Thymus (tissue), 11 donors: Measurements from ENCODE around the gene MARS1. TPM values are rescaled to one million over a fixed set of nuclear protein-coding genes. Genes with fewer than 3 reads are reported as not detected.
A peak's percentile ranks its signal among the peaks of the same experiment; 100 is the strongest.

ENCODE experiments used
- DNase-seq, 9 donors: peaks; one replicate each; pipeline ENCODE4 v3.0.0-alpha.2; 2013; ENCODE audit warnings: low spot score in 9 of 9, low read depth in 6 of 9, missing footprints in 1 of 9
- H3K27ac ChIP-seq, 2 donors: one replicate each; pipeline ENCODE4 v1.5.1; 2013; ENCODE audit warnings: control low read depth in 1 of 2, low read depth in 1 of 2, low read length in 1 of 2, mild to moderate bottlenecking in 1 of 2, moderate library complexity in 1 of 2
- H3K27me3 ChIP-seq, 2 donors: one replicate each; pipeline ENCODE4 v1.5.1; 2013; ENCODE audit warnings: low read length in 1 of 2; ENCODE audit not compliant: control insufficient read depth in 2 of 2, insufficient read depth in 1 of 2
- H3K36me3 ChIP-seq, 2 donors: one replicate each; pipeline ENCODE4 v1.5.1; 2013; ENCODE audit warnings: low read length in 1 of 2, mild to moderate bottlenecking in 1 of 2, moderate library complexity in 1 of 2; ENCODE audit not compliant: control insufficient read depth in 2 of 2, insufficient read depth in 2 of 2
- H3K4me1 ChIP-seq, 2 donors: one replicate each; pipeline ENCODE4 v1.5.1; 2013; ENCODE audit warnings: low read length in 2 of 2; ENCODE audit not compliant: control insufficient read depth in 2 of 2, insufficient read depth in 2 of 2
- H3K4me3 ChIP-seq, 2 donors: one replicate each; pipeline ENCODE4 v1.5.1; 2013; ENCODE audit warnings: low read length in 2 of 2, control low read depth in 1 of 2, mild to moderate bottlenecking in 1 of 2
- H3K9me3 ChIP-seq, 2 donors: one replicate each; pipeline ENCODE4 v1.5.1; 2013; ENCODE audit warnings: low read length in 1 of 2, mild to moderate bottlenecking in 1 of 2; ENCODE audit not compliant: control insufficient read depth in 2 of 2, insufficient read depth in 1 of 2
- WGBS: extraction: QIAGEN DNeasy Blood & Tissue Kit; methylation state at CpG from one replicate; pipeline ENCODE4 v1.1.7; 2013; 5-methylcytosine and 5-hydroxymethylcytosine counted together
- polyA plus RNA-seq: library from polyadenylated mRNA; stranded (reverse); fragments of 200-250 nt; gene quantifications from one replicate; pipeline ENCODE4 v1.2.3, GENCODE V29; 2013
- total RNA-seq: library from RNA; stranded (reverse); fragments of 120-200 nt; gene quantifications from one replicate; pipeline ENCODE4 v1.2.4, GENCODE V29; 2013
- donor health status: healthy.

The MARS1 gene
- total and polyA plus RNA-seq, 2 donors, result 93.8 to 117 TPM

DNA sequence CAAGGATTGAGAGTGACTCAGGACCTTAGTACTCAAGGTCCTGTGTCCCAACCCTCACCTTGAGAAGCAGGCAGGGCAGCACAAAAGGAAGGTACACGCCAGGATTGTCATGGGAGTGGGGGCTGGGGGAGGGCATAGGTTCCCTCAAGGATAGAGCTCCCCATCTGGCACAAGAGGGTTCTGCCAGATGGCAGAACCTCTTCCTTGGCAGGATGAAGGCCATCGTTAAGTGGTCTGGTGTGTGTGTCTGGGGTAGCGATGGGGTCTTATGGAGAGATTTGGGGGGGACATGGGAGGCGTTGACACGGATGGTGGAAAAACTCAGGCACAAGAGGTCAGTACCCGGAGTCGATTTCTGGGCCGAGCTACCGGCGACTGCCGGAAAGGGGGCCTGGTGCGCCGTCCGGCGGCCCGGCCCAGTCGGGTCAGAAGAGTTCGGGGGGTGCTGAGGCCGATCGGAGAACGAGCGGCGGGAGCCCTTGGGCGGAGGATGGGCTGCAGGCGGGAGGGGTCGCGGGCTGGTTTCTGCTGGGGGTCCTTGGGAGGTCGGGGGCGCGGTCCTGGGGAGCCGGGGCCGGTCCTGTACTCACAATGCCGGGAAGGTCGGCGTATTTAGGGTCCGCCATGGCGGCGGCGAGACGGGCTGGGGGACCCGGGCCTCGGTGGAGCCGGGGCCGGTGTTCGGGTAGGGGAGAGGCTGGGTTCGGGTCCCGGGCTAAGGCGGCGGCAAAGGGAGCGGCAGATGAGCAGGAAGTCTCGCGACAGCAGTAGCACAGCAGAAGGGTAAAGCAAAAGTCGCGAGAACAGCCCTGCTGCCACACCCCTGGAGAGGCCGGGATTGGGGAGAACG lies 58.8 kb downstream of the MARS1 start, which contains the start of gene DCTN2:
TSS of gene DCTN2 (minus strand) at position 755 of the 850 bp plus-strand sequence. CDS start at position 626, 129 bp downstream.
- peak; percentile 88 to 97 (median 91) for DNase-seq
- peak within 1 kb of the TSS; percentile 95 to 97 for H3K4me3 ChIP-seq
- WGBS, result 1% methylated on average over 56 of the region's 56 CpGs
- H3K9me3 ChIP-seq, result peaks cover 0 to 5% of the 10 kb centered on the region in 2 donors
- H3K27ac ChIP-seq, result peak within 1 kb of the TSS in 1 of 2 donors; percentile 68
- H3K36me3 ChIP-seq, result peaks cover under 1 to 2% of the 10 kb centered on the region in 2 donors
- peaks cover 21 to 44% of the 10 kb centered on the region in 2 donors for H3K27me3 ChIP-seq
- H3K4me1 ChIP-seq, result peaks cover 12 to 23% of the 10 kb centered on the region in 2 donors

DNA sequence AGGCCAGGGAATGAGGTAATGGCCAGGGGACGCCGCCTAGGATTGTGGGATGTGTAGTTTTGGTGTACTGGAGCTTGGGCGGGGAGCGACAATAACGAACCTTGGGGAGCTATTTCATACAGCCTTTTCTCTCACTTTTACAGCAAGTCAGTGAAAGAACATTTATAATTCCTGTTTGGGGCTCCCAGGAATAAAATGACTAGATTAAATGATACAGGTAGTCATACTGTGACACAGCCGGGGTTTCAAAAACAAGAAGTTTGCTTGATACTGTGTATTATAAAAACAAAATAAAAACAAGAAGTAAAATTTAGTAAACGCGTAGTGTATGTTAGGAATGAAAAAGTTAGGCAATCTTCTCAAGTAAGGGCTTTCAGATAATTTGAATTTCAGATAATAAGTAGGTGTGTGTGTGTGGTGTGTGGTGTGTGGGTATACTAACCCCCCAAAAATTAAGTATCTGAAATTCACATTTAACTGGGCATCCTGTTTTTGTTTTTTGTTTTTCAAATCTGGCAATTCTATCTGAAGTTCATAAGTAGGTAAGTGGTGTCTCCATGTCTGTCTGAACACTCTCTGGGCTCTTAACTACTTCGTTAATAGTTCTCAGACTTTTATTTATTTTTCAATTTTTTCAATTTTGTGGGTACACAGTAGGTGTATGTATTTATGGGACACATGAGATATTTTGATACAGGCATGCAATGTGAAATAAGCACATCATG lies 59.6 kb downstream of the MARS1 start:
- 20% methylated on average over 9 of the region's 9 CpGs for WGBS
- Histone ChIP-seq H3K27me3 (peaks cover 21 to 52% of the 10 kb centered on the region in 2 donors), H3K4me1 (peaks cover 12 to 23% of the 10 kb centered on the region in 2 donors), H3K9me3 (peaks cover 0 to 5% of the 10 kb centered on the region in 2 donors), H3K4me3 (peak overlapping the region; percentile 95 to 97), H3K36me3 (no peaks in the 10 kb centered on the region), H3K27ac (no peak overlapping the region)
- no peak for DNase-seq

DNA sequence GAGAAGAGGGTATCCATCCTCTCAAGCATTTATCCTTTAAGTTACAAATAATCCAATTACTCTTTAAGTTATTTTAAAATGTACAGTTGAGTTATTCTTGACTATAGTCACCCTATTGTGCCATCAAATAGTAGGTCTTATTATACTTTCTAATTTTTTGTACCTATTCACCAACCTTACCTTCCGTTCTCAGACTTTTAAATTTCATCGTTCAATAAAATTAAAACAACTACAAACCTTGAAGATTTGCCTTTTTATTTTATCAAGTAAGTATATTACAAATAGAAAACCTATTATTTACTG lies 60.1 kb downstream of the MARS1 start:
- WGBS, result 94% methylated on average over 2 of the region's 2 CpGs
- Histone ChIP-seq H3K4me3 (no peak overlapping the region), H3K36me3 (no peaks in the 10 kb centered on the region), H3K9me3 (peaks cover 0 to 5% of the 10 kb centered on the region in 2 donors), H3K27ac (no peak overlapping the region), H3K27me3 (peaks cover 21 to 57% of the 10 kb centered on the region in 2 donors), H3K4me1 (peaks cover 12 to 23% of the 10 kb centered on the region in 2 donors)
- no peak for DNase-seq

DNA sequence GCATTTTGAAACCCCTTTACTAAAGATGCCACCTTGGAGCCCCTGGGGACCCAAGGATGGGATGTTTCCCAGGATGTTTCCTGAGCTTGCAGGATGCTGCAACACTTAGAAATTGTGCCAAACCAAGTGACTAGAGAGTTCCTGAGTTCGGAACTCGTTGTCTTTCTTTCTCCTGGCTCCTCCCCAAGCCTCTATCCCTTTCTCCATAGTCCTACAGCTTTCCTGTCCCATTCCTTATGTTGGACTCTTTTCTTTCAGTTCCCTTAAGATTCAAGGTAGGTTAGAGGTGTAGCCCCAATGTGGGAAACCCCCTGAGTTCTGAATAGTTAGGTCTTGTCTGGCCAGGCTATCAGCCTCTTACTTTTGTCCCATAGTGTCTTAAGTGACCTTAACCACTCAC lies 60.6 kb downstream of the MARS1 start:
- Histone ChIP-seq H3K4me1 (peaks cover 12 to 23% of the 10 kb centered on the region in 2 donors), H3K4me3 (no peak overlapping the region), H3K36me3 (no peaks in the 10 kb centered on the region), H3K27ac (no peak overlapping the region), H3K27me3 (peaks cover 21 to 62% of the 10 kb centered on the region in 2 donors), H3K9me3 (peaks cover 0 to 5% of the 10 kb centered on the region in 2 donors)
- 75% methylated on average over 2 of the region's 2 CpGs for WGBS
- no peak for DNase-seq

GRCh38 chr12:57549203-57549908 lies 61.5 kb downstream of the MARS1 start:
- Histone ChIP-seq H3K36me3 (no peaks in the 10 kb centered on the region), H3K27me3 (peaks cover 21 to 69% of the 10 kb centered on the region in 2 donors), H3K9me3 (peaks cover 0 to 5% of the 10 kb centered on the region in 2 donors), H3K27ac (no peak overlapping the region), H3K4me3 (peak overlapping the region in 1 of 2 donors; percentile 47), H3K4me1 (peaks cover 12 to 23% of the 10 kb centered on the region in 2 donors)
- 47% methylated on average over 13 of the region's 13 CpGs for WGBS
- DNase-seq, result no peak

DNA sequence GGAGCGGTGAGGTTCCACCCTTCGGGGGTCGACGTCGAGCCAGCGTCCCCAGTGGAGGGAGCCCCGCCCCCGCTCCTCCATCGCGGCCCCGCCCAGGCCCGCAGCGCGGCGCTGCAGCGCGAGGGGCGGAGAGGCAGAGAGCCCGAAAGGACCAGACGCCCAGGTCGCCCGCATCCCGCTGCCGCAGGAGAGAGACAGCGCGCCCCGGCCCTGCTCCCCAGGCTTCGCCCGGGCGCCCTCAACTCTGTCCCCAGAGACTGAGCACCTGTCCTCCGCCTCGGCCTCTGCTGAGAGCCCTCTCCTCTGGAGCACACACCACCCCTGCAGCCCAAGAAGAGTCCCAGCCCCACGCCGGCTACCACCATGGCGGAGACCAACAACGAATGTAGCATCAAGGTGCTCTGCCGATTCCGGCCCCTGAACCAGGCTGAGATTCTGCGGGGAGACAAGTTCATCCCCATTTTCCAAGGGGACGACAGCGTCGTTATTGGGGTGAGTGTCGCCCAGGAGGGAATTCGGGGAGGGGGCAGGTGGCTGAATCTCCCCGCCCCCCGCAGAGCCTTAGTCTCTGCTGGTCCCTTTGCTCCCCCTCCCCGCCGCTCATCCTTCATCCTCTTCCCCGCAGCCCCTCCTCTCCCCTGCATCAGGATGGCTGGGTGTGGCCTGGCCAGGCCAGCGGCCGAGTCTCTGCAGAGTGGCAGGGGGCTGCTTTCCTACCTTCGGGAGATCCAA lies 62.2 kb downstream of the MARS1 start, which contains the start of gene KIF5A:
TSS of gene KIF5A (plus strand) at position 136 of the 732 bp plus-strand sequence. CDS start at position 364, 228 bp downstream.
- H3K27me3 ChIP-seq, result peaks cover 21 to 77% of the 10 kb centered on the region in 2 donors
- peaks cover 0 to 8% of the 10 kb centered on the region in 2 donors for H3K9me3 ChIP-seq
- H3K27ac ChIP-seq, result no peak within 1 kb of the TSS
- no peaks in the 10 kb centered on the region for H3K36me3 ChIP-seq
- H3K4me1 ChIP-seq, result peaks cover 12 to 23% of the 10 kb centered on the region in 2 donors
- peak within 1 kb of the TSS; percentile 6 to 47 for H3K4me3 ChIP-seq
- 9% methylated on average over 52 of the region's 52 CpGs for WGBS
- DNase-seq, result peak in 3 of 9 donors; percentile 37 to 53 (median 48)

GRCh38 chr12:57550641-57551549 lies 63.0 kb downstream of the MARS1 start:
- Histone ChIP-seq H3K4me1 (peaks cover 9 to 18% of the 10 kb centered on the region in 2 donors), H3K9me3 (peaks cover 0 to 8% of the 10 kb centered on the region in 2 donors), H3K27ac (no peak overlapping the region), H3K4me3 (no peak overlapping the region), H3K36me3 (no peaks in the 10 kb centered on the region), H3K27me3 (peaks cover 21 to 77% of the 10 kb centered on the region in 2 donors)
- DNase-seq, result no peak
- WGBS, result 80% methylated on average over 7 of the region's 7 CpGs
